ENCODE data around the gene INSIG1. TPM values are rescaled to one million over a fixed set of nuclear protein-coding genes. Genes with fewer than 3 reads are reported as not detected.

INSIG1 gene
- total and polyA plus RNA-seq, 10 donors: 15.8 to 61.8 (median 27.7) TPM

DNA sequence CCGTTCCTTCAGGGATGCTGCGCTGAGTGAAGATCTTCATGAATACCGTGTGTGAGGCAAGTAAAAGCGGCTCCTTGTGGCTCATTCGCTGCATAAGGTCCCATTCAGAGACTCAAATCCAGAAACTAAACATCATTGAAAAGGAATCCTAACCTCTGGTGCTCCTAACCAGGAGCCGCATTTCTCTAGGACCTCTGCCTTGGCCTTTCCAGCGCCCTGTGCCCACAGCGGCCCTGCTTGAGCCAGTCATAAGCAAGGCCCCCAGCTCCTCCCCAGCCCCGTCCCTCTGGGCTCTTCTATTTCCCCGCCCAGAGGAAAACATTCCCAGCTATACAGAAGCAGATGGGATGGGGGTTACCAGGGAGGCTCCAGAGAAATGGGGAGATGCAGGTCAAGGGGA is 42.6 kb upstream of the INSIG1 start:
- no peaks in the 10 kb centered on the region for H3K9me3 ChIP-seq
- no peak for TF ChIP-seq POLR2AphosphoS5 (IDR thresholded peaks at IDR 0.05)
- TF ChIP-seq, protein P1, sequence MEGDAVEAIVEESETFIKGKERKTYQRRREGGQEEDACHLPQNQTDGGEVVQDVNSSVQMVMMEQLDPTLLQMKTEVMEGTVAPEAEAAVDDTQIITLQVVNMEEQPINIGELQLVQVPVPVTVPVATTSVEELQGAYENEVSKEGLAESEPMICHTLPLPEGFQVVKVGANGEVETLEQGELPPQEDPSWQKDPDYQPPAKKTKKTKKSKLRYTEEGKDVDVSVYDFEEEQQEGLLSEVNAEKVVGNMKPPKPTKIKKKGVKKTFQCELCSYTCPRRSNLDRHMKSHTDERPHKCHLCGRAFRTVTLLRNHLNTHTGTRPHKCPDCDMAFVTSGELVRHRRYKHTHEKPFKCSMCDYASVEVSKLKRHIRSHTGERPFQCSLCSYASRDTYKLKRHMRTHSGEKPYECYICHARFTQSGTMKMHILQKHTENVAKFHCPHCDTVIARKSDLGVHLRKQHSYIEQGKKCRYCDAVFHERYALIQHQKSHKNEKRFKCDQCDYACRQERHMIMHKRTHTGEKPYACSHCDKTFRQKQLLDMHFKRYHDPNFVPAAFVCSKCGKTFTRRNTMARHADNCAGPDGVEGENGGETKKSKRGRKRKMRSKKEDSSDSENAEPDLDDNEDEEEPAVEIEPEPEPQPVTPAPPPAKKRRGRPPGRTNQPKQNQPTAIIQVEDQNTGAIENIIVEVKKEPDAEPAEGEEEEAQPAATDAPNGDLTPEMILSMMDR (IDR thresholded peaks at IDR 0.05 in 8 of 11, conservative IDR thresholded peaks at IDR 0.05 in 3 of 11): no peak
- TF ChIP-seq POLR2A (IDR thresholded peaks at IDR 0.05): no peak
- no peaks in the 10 kb centered on the region for H3K4me1 ChIP-seq
- intact Hi-C loops (cut with DNase I; ENCODE audit: low total_unique reads): no loop called here
- H3K4me3 ChIP-seq: no peak overlapping the region
- no peak for DNase-seq
- 91 to 94% (median 94%) methylated on average over 10 of the region's 10 CpGs for WGBS, 5 donors
- H3K36me3 ChIP-seq: no peaks in the 10 kb centered on the region
- no peak overlapping the region for H3K27ac ChIP-seq
- peaks cover 0 to 39% (median 0%) of the 10 kb centered on the region in 7 donors for H3K27me3 ChIP-seq (replicated peaks in 1 of 7)

DNA sequence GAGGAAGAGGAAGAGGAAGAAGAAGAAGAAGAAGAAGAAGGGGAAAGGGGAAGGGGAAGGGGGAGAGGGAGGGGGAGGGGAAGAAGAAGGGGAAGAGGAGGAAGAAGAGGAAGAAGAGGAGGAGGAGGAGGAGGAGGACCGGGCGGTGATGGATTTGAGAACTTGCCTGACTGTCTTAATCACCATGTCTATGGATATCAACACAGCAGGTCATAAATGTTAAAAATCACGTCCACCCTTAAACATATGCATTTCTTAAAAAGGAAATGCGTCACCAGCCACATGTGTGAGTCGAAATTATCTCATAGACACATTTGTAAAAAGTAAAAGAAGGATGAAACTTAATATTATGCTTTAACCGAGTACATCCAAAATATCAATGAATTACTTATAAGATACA is 42.1 kb upstream of the INSIG1 start:
- TF ChIP-seq, protein P1 (IDR thresholded peaks at IDR 0.05 in 8 of 11, conservative IDR thresholded peaks at IDR 0.05 in 3 of 11): no peak
- TF ChIP-seq POLR2A (IDR thresholded peaks at IDR 0.05) (no peak), POLR2AphosphoS5 (IDR thresholded peaks at IDR 0.05) (no peak)
- Histone ChIP-seq H3K27ac (no peak overlapping the region), H3K4me3 (no peak overlapping the region), H3K9me3 (no peaks in the 10 kb centered on the region), H3K36me3 (no peaks in the 10 kb centered on the region), H3K4me1 (no peaks in the 10 kb centered on the region), H3K27me3 (replicated peaks in 1 of 7) (peaks cover 0 to 37% (median 0%) of the 10 kb centered on the region in 7 donors)
- intact Hi-C loops (cut with DNase I; ENCODE audit: low total_unique reads): no loop called here
- 69 to 81% (median 71%) methylated on average over 6 of the region's 6 CpGs for WGBS, 5 donors
- DNase-seq: no peak

DNA sequence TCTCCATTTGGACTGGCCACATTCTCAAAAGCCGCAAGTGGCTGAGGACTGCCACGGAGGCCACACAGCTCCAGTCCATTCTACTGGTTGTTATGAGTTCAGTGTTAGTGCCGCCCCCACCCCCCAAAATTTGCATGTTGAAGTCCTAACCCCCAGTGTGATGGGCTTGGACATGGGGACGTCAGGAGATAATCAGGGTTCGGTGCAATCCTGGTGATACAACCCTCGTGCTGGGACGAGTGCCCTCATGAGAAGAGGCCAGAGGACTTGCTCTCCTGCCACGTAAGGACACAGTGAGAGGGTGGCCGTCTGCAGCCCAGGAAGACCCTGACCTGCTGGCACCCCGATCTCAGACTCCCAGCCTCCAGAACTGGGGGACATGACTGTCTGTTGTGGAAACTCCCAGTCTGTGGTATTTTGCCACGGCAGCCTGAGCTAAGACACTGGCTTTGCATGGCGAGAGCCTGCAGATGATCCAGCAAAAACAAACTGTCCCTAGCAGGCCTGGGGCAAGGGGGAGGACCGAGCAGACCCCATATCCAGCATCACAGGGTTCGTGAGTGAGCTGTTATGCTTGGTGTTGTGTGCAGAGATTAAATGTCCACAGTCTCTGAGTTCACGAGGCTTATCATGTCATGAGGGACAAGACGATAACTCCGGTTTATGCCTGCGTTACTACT is 41.5 kb upstream of the INSIG1 start:
- Histone ChIP-seq H3K9me3 (no peaks in the 10 kb centered on the region), H3K36me3 (no peaks in the 10 kb centered on the region), H3K4me3 (no peak overlapping the region), H3K27me3 (replicated peaks in 1 of 7) (peaks cover 0 to 39% (median 0%) of the 10 kb centered on the region in 7 donors), H3K27ac (no peak overlapping the region), H3K4me1 (no peaks in the 10 kb centered on the region)
- peak; percentile 48 for DNase-seq
- TF ChIP-seq POLR2AphosphoS5 (IDR thresholded peaks at IDR 0.05): no peak
- TF ChIP-seq, protein P1 (IDR thresholded peaks at IDR 0.05 in 8 of 11, conservative IDR thresholded peaks at IDR 0.05 in 3 of 11): no peak
- intact Hi-C loops (cut with DNase I; ENCODE audit: low total_unique reads): no loop called here
- 83 to 92% (median 85%) methylated on average over 15 to 18 of the region's 18 CpGs for WGBS, 5 donors

DNA sequence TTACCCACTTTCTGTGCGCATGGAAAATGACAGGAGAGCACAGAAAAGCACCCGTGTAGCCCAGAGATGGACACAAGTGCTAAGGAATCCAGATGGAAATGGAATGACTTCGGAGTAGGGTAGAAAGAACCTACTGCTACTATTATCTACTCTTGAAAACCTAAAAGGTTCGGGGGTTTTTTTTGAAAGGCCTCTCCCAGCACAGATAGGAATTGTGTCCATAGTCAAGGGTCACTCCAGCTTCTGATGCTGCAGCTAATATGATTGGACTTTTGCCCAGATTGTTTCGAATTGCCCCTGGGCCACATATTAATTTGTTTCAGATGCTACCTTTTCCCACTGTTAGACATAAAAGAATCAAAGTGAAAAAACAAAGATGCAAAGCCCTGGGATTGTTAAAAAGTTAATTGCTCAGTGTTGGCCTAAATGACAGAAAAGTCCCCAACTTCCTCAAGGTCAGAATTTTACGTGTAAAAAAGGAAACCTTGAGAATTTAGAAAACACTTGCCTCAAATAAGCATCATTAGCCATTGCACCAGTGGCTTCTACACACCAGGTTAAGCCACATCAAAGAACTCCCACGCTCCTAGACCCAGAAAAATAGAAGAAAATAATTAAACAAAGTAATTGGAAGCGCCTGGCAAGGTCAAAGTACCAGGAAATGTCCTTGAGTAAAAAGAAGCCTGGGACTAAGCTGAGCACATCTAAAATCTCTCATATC is 40.8 kb upstream of the INSIG1 start:
- Histone ChIP-seq H3K27ac (no peak overlapping the region), H3K4me1 (no peaks in the 10 kb centered on the region), H3K27me3 (replicated peaks in 1 of 7) (peaks cover 0 to 37% (median 0%) of the 10 kb centered on the region in 7 donors), H3K9me3 (no peaks in the 10 kb centered on the region), H3K4me3 (no peak overlapping the region), H3K36me3 (no peaks in the 10 kb centered on the region)
- WGBS, 5 donors: 69 to 73% (median 70%) methylated on average over 8 of the region's 8 CpGs
- intact Hi-C loops (cut with DNase I; ENCODE audit: low total_unique reads): no loop called here
- no peak for TF ChIP-seq POLR2AphosphoS5 (IDR thresholded peaks at IDR 0.05)
- no peak for TF ChIP-seq POLR2A (IDR thresholded peaks at IDR 0.05)
- TF ChIP-seq, protein P1 (IDR thresholded peaks at IDR 0.05 in 8 of 11, conservative IDR thresholded peaks at IDR 0.05 in 3 of 11): no peak
- DNase-seq: no peak
